ENCODE data around the gene MEGF6.

DNA sequence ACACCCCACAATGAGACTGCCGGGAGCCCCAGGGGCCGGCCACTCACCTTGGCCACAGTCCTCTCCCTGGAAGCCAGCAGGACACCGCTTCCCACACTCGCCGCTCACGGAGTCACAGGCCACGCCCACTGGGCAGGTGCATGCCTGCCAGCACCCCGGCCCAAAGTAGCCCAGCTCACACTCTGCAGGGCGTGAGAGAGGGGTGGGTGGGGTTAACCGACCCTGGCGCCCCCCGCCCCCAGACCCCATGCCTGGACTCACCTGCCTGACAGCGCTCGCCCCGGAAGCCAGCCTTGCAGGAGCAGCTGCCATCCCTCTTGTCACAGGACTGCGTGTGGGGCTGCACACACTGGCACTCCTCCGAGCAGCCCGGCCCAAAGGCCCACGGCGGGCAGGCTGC lies 106.1 kb downstream of the MEGF6 start:
- TF ChIP-seq, protein P1, sequence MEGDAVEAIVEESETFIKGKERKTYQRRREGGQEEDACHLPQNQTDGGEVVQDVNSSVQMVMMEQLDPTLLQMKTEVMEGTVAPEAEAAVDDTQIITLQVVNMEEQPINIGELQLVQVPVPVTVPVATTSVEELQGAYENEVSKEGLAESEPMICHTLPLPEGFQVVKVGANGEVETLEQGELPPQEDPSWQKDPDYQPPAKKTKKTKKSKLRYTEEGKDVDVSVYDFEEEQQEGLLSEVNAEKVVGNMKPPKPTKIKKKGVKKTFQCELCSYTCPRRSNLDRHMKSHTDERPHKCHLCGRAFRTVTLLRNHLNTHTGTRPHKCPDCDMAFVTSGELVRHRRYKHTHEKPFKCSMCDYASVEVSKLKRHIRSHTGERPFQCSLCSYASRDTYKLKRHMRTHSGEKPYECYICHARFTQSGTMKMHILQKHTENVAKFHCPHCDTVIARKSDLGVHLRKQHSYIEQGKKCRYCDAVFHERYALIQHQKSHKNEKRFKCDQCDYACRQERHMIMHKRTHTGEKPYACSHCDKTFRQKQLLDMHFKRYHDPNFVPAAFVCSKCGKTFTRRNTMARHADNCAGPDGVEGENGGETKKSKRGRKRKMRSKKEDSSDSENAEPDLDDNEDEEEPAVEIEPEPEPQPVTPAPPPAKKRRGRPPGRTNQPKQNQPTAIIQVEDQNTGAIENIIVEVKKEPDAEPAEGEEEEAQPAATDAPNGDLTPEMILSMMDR (IDR thresholded peaks at IDR 0.05): no peak
- TF ChIP-seq POLR2A (IDR thresholded peaks at IDR 0.05): no peak

Measured in heart left ventricle (tissue), 13 donors.